HG03139 (cell line): ENCODE results near the gene ERN1.
"Not testable (repeated sequence)": the region's sequence is repeated elsewhere in the genome, so short reads cannot be mapped to it uniquely, and the experiment has no call there.

Source experiments
- ATAC-seq: cut with Tn5 transposase; IDR thresholded peaks from one replicate; pipeline ENCODE4 v1.9.1; 2021; ENCODE audit not compliant: unreplicated experiment

The ERN1 gene

GRCh38 chr17:64007089-64007837 is 122.7 kb downstream of the ERN1 start:
- ATAC-seq = not testable (repeated sequence)

GRCh38 chr17:64006361-64007088 is 123.4 kb downstream of the ERN1 start:
- no peak for ATAC-seq

- ATAC-seq = no peak
Measured at GRCh38 chr17:64005734-64006167, 124.2 kb downstream of the ERN1 start.

GRCh38 chr17:64004903-64005733 is 124.8 kb downstream of the ERN1 start:
- no peak for ATAC-seq

- no peak for ATAC-seq
Measured at GRCh38 chr17:64004218-64004770, 125.7 kb downstream of the ERN1 start.

GRCh38 chr17:64003526-64004121 is 126.3 kb downstream of the ERN1 start:
- no peak for ATAC-seq

GRCh38 chr17:64002658-64003525 is 127.1 kb downstream of the ERN1 start:
- no peak for ATAC-seq

GRCh38 chr17:64001763-64002529 is 128.0 kb downstream of the ERN1 start:
- ATAC-seq = no peak

- ATAC-seq = no peak
Measured at GRCh38 chr17:64001091-64001579, 128.8 kb downstream of the ERN1 start.

- no peak for ATAC-seq
Measured at GRCh38 chr17:63999680-64000531, 130.0 kb downstream of the ERN1 start.

GRCh38 chr17:63998721-63999679 is 130.9 kb downstream of the ERN1 start:
- no peak for ATAC-seq

GRCh38 chr17:63998050-63998720 is 131.8 kb downstream of the ERN1 start, which contains the start of gene PRR29:
Gene PRR29 (plus strand): TSS chr17:63998351. CDS start chr17:63998365, 14 bp downstream.
- no peak for ATAC-seq

GRCh38 chr17:63997341-63998048 is 132.4 kb downstream of the ERN1 start:
- ATAC-seq = no peak

- ATAC-seq = no peak
Measured at GRCh38 chr17:63996430-63997182, 133.3 kb downstream of the ERN1 start.

- ATAC-seq = no peak
Measured at GRCh38 chr17:63995626-63996025, 134.3 kb downstream of the ERN1 start.
